ENCODE measurements around the gene ZG16B.

GRCh38 chr16:2825906-2826305, 4.2 kb upstream of the ZG16B start:
- TF ChIP-seq CTCF (IDR thresholded peaks at IDR 0.05 in 8 of 11, conservative IDR thresholded peaks at IDR 0.05 in 3 of 11) (no peak), POLR2A (IDR thresholded peaks at IDR 0.05) (no peak), POLR2AphosphoS5 (IDR thresholded peaks at IDR 0.05) (no peak)

Data from spleen (tissue), 7 donors.